ENCODE results near the gene LMNB1. TPM values are rescaled to one million over a fixed set of nuclear protein-coding genes. Genes with fewer than 3 reads are reported as not detected.

Gene LMNB1
- polyA plus RNA-seq, 1 donor (not counting 4 experiments of a cell fraction or from before 2014, with no cell fraction given): 11.0 TPM

GRCh38 chr5:126757713-126758357 lies 19.1 kb upstream of the LMNB1 start:
- no peaks in the 10 kb centered on the region for H3K9me1 ChIP-seq (ENCODE audit: control insufficient read depth, extremely low read depth, insufficient read depth, low read length)
- H3K27ac ChIP-seq (ENCODE audit: control insufficient read depth, insufficient read depth, low read length): no peak overlapping the region
- no peak overlapping the region for H3K9ac ChIP-seq (ENCODE audit: control insufficient read depth, extremely low read depth, insufficient read depth, low read length)
- no peaks in the 10 kb centered on the region for H3K36me3 ChIP-seq (ENCODE audit: control insufficient read depth in 2 of 2, extremely low read depth in 1 of 2, insufficient read depth in 2 of 2, low read length in 2 of 2)
- dilution Hi-C loops (cut with MboI; ENCODE audit: extremely low pct_ligation_motif_present, low sequenced_read_pairs): no loop called here
- no peaks in the 10 kb centered on the region for H3K4me1 ChIP-seq (ENCODE audit: control insufficient read depth, extremely low read depth, insufficient read depth, low read length)
- no peaks in the 10 kb centered on the region for H3K79me2 ChIP-seq (ENCODE audit: control insufficient read depth, insufficient read depth, low read length)
- H3K4me3 ChIP-seq (ENCODE audit: control insufficient read depth in 2 of 3, extremely low read depth in 1 of 3, insufficient read depth in 2 of 3, low read depth in 1 of 3, low read length in 3 of 3): no peak overlapping the region
- no peak overlapping the region for H3K4me2 ChIP-seq (ENCODE audit: control insufficient read depth, extremely low read depth, insufficient read depth, low read depth, low read length)
- H3K9me3 ChIP-seq (ENCODE audit: control insufficient read depth, low read depth, low read length): no peaks in the 10 kb centered on the region
- TF ChIP-seq EZH2 (IDR thresholded peaks at IDR 0.05; ENCODE audit: low read length): no peak
- TF ChIP-seq, protein P1, sequence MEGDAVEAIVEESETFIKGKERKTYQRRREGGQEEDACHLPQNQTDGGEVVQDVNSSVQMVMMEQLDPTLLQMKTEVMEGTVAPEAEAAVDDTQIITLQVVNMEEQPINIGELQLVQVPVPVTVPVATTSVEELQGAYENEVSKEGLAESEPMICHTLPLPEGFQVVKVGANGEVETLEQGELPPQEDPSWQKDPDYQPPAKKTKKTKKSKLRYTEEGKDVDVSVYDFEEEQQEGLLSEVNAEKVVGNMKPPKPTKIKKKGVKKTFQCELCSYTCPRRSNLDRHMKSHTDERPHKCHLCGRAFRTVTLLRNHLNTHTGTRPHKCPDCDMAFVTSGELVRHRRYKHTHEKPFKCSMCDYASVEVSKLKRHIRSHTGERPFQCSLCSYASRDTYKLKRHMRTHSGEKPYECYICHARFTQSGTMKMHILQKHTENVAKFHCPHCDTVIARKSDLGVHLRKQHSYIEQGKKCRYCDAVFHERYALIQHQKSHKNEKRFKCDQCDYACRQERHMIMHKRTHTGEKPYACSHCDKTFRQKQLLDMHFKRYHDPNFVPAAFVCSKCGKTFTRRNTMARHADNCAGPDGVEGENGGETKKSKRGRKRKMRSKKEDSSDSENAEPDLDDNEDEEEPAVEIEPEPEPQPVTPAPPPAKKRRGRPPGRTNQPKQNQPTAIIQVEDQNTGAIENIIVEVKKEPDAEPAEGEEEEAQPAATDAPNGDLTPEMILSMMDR (optimal IDR thresholded peaks at IDR 0.05 in 1 of 3, IDR thresholded peaks at IDR 0.05 in 1 of 3, conservative IDR thresholded peaks at IDR 0.05 in 1 of 3; ENCODE audit: extremely low read depth in 1 of 3, insufficient read depth in 2 of 3, low read length in 3 of 3): no peak
- no peak overlapping the region for H2AFZ ChIP-seq (ENCODE audit: control insufficient read depth, low read length)
- H3K27me3 ChIP-seq (ENCODE audit: control insufficient read depth, extremely low read depth, insufficient read depth, low read length): peaks cover 5% of the 10 kb centered on the region
- no peaks in the 10 kb centered on the region for H4K20me1 ChIP-seq (ENCODE audit: control insufficient read depth, extremely low read depth, insufficient read depth, low read length)
- no peak for DNase-seq (ENCODE audit: low read depth, low spot score)
- no peak for FAIRE-seq

- Histone ChIP-seq H2AFZ (ENCODE audit: control insufficient read depth, low read length) (no peak overlapping the region), H3K9me3 (ENCODE audit: control insufficient read depth, low read depth, low read length) (no peaks in the 10 kb centered on the region), H3K4me2 (ENCODE audit: control insufficient read depth, extremely low read depth, insufficient read depth, low read depth, low read length) (no peak overlapping the region), H3K9ac (ENCODE audit: control insufficient read depth, extremely low read depth, insufficient read depth, low read length) (no peak overlapping the region), H3K4me1 (ENCODE audit: control insufficient read depth, extremely low read depth, insufficient read depth, low read length) (no peaks in the 10 kb centered on the region), H3K27me3 (ENCODE audit: control insufficient read depth, extremely low read depth, insufficient read depth, low read length) (peaks cover 1% of the 10 kb centered on the region), H3K9me1 (ENCODE audit: control insufficient read depth, extremely low read depth, insufficient read depth, low read length) (no peaks in the 10 kb centered on the region), H3K79me2 (ENCODE audit: control insufficient read depth, insufficient read depth, low read length) (no peaks in the 10 kb centered on the region), H3K36me3 (ENCODE audit: control insufficient read depth in 2 of 2, extremely low read depth in 1 of 2, insufficient read depth in 2 of 2, low read length in 2 of 2) (no peaks in the 10 kb centered on the region), H3K4me3 (ENCODE audit: control insufficient read depth in 2 of 3, extremely low read depth in 1 of 3, insufficient read depth in 2 of 3, low read depth in 1 of 3, low read length in 3 of 3) (no peak overlapping the region), H4K20me1 (ENCODE audit: control insufficient read depth, extremely low read depth, insufficient read depth, low read length) (no peaks in the 10 kb centered on the region), H3K27ac (ENCODE audit: control insufficient read depth, insufficient read depth, low read length) (no peak overlapping the region)
- TF ChIP-seq EZH2 (IDR thresholded peaks at IDR 0.05; ENCODE audit: low read length): no peak
- TF ChIP-seq, protein P1 (optimal IDR thresholded peaks at IDR 0.05 in 1 of 3, IDR thresholded peaks at IDR 0.05 in 1 of 3, conservative IDR thresholded peaks at IDR 0.05 in 1 of 3; ENCODE audit: extremely low read depth in 1 of 3, insufficient read depth in 2 of 3, low read length in 3 of 3): no peak
- DNase-seq (ENCODE audit: low read depth, low spot score): no peak
- FAIRE-seq: no peak
- dilution Hi-C loops (cut with MboI; ENCODE audit: extremely low pct_ligation_motif_present, low sequenced_read_pairs): no loop called here
These were observed 13.6 kb upstream of the LMNB1 start for GRCh38 chr5:126763371-126763770.

All from keratinocyte (primary cell).